Measurements from ENCODE around the gene SLC25A38.

Gene SLC25A38

GRCh38 chr3:39378957-39379777, 4.0 kb upstream of the SLC25A38 start:
- Histone ChIP-seq H3K4me1 (ENCODE audit: control insufficient read depth in 1 of 2, insufficient read depth in 1 of 2, low read depth in 1 of 2, low read length in 1 of 2) (peaks cover 11 to 13% of the 10 kb centered on the region in 2 experiments), H3K27me3 (peaks cover 3% of the 10 kb centered on the region), H3K27ac (no peak overlapping the region), H3K36me3 (no peaks in the 10 kb centered on the region), H3K9me3 (no peaks in the 10 kb centered on the region), H3K4me3 (ENCODE audit: low read depth in 1 of 2, low read length in 1 of 2) (no peak overlapping the region)
- TF ChIP-seq CTCF (IDR thresholded peaks at IDR 0.05): no peak

- H3K27me3 ChIP-seq: peaks cover 3% of the 10 kb centered on the region
- H3K36me3 ChIP-seq: no peaks in the 10 kb centered on the region
- peaks cover 11 to 15% of the 10 kb centered on the region in 2 experiments for H3K4me1 ChIP-seq (ENCODE audit: control insufficient read depth in 1 of 2, insufficient read depth in 1 of 2, low read depth in 1 of 2, low read length in 1 of 2)
- TF ChIP-seq CTCF (IDR thresholded peaks at IDR 0.05): no peak
- H3K9me3 ChIP-seq: no peaks in the 10 kb centered on the region
- no peak overlapping the region for H3K27ac ChIP-seq
- H3K4me3 ChIP-seq (ENCODE audit: low read depth in 1 of 2, low read length in 1 of 2): no peak overlapping the region
These were observed 3.4 kb upstream of the SLC25A38 start for GRCh38 chr3:39379778-39380155.

- H3K27me3 ChIP-seq: no peaks in the 10 kb centered on the region
- no peaks in the 10 kb centered on the region for H3K36me3 ChIP-seq
- no peaks in the 10 kb centered on the region for H3K9me3 ChIP-seq
- H3K4me3 ChIP-seq (ENCODE audit: low read depth in 1 of 2, low read length in 1 of 2): no peak overlapping the region
- no peak overlapping the region for H3K27ac ChIP-seq
- H3K4me1 ChIP-seq (ENCODE audit: control insufficient read depth in 1 of 2, insufficient read depth in 1 of 2, low read depth in 1 of 2, low read length in 1 of 2): peaks cover 11 to 15% of the 10 kb centered on the region in 2 experiments
- no peak for TF ChIP-seq CTCF (IDR thresholded peaks at IDR 0.05)
These were observed 1.7 kb upstream of the SLC25A38 start for GRCh38 chr3:39381432-39381831.

GRCh38 chr3:39383881-39384664, 903 bp downstream of the SLC25A38 start:
- Histone ChIP-seq H3K27me3 (no peaks in the 10 kb centered on the region), H3K36me3 (no peaks in the 10 kb centered on the region), H3K4me3 (ENCODE audit: low read depth in 1 of 2, low read length in 1 of 2) (peak overlapping the region; percentile 65 to 74), H3K27ac (peak overlapping the region; percentile 70), H3K4me1 (ENCODE audit: control insufficient read depth in 1 of 2, insufficient read depth in 1 of 2, low read depth in 1 of 2, low read length in 1 of 2) (peaks cover 11 to 15% of the 10 kb centered on the region in 2 experiments), H3K9me3 (no peaks in the 10 kb centered on the region)
- TF ChIP-seq CTCF (IDR thresholded peaks at IDR 0.05): peak; percentile 55

GRCh38 chr3:39384665-39385000, 1.5 kb downstream of the SLC25A38 start:
- TF ChIP-seq CTCF (IDR thresholded peaks at IDR 0.05): no peak
- Histone ChIP-seq H3K27ac (no peak overlapping the region), H3K27me3 (no peaks in the 10 kb centered on the region), H3K36me3 (no peaks in the 10 kb centered on the region), H3K9me3 (no peaks in the 10 kb centered on the region), H3K4me3 (ENCODE audit: low read depth in 1 of 2, low read length in 1 of 2) (peak overlapping the region; percentile 65 to 74), H3K4me1 (ENCODE audit: control insufficient read depth in 1 of 2, insufficient read depth in 1 of 2, low read depth in 1 of 2, low read length in 1 of 2) (peaks cover 11 to 15% of the 10 kb centered on the region in 2 experiments)
